Keratinocyte (primary cell): ENCODE data around the gene IGFL2.

Experiments
- EZH2 ChIP-seq: IDR thresholded peaks from one replicate; pipeline ENCODE4 v1.6.1; 2012; ENCODE audit warnings: inconsistent platforms, mild to moderate bottlenecking, low read length, moderate library complexity
- TF ChIP-seq, protein P1 (sequence below), 3 experiments: IDR thresholded peaks in 1 of 3; conservative IDR thresholded peaks in 1 of 3; optimal IDR thresholded peaks in 1 of 3; 2 replicates in 2 of 3; 3 replicates in 1 of 3; pipeline versions ENCODE3 to v1.5.1; 2011; ENCODE audit warnings: low read length in 3 of 3, mild to moderate bottlenecking in 3 of 3, moderate library complexity in 2 of 3, control low read depth in 1 of 3, inconsistent platforms in 1 of 3; ENCODE audit not compliant: insufficient read depth in 2 of 3; ENCODE audit errors: extremely low read depth in 1 of 3

DNA sequence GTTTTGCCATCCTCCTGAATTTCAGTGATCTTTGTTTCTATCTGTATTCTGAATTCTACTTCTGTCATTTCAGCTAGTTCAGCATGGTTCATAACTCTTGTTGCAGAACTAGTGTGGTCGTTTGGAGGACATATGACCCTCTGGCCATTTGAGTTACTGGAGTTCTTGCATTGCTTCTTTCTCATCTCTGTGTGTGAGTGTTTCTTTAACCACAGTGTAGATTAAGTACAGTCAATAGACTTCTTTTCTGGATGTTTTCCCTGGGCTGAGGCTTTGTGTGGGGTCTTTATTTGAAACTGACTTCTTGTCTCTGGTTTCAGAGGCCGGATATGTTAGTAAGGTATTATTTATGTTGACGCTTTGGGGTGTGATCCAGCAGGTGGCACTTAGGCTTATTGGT lies 14.7 kb downstream of the IGFL2 start:
- TF ChIP-seq, protein P1, sequence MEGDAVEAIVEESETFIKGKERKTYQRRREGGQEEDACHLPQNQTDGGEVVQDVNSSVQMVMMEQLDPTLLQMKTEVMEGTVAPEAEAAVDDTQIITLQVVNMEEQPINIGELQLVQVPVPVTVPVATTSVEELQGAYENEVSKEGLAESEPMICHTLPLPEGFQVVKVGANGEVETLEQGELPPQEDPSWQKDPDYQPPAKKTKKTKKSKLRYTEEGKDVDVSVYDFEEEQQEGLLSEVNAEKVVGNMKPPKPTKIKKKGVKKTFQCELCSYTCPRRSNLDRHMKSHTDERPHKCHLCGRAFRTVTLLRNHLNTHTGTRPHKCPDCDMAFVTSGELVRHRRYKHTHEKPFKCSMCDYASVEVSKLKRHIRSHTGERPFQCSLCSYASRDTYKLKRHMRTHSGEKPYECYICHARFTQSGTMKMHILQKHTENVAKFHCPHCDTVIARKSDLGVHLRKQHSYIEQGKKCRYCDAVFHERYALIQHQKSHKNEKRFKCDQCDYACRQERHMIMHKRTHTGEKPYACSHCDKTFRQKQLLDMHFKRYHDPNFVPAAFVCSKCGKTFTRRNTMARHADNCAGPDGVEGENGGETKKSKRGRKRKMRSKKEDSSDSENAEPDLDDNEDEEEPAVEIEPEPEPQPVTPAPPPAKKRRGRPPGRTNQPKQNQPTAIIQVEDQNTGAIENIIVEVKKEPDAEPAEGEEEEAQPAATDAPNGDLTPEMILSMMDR (optimal IDR thresholded peaks at IDR 0.05 in 1 of 3, IDR thresholded peaks at IDR 0.05 in 1 of 3, conservative IDR thresholded peaks at IDR 0.05 in 1 of 3; ENCODE audit: extremely low read depth in 1 of 3, insufficient read depth in 2 of 3, low read length in 3 of 3): no peak
- TF ChIP-seq EZH2: no peak
